Endothelial cell of hepatic sinusoid (primary cell): Measurements from ENCODE around the gene CHCHD1.
"Not testable (repeated sequence)": the region's sequence is repeated elsewhere in the genome, so short reads cannot be mapped to it uniquely, and the experiment has no call there.

Experiments used
- in situ Hi-C: cut with HindIII; loops from 2 replicates; pipeline ENCODE4 v1.10.0; 2017; ENCODE audit warnings: low sequenced_read_pairs

Gene CHCHD1

GRCh38 chr10:73790886-73791625 lies 9.2 kb downstream of the CHCHD1 start:
- in situ Hi-C loops, result no loop called here

GRCh38 chr10:73791871-73792400 lies 10.1 kb downstream of the CHCHD1 start:
- in situ Hi-C loops, result no loop called here

GRCh38 chr10:73793456-73793855 lies 11.6 kb downstream of the CHCHD1 start:
- in situ Hi-C loops, result no loop called here

- in situ Hi-C loops, result not testable (repeated sequence)
These were observed 13.6 kb downstream of the CHCHD1 start for GRCh38 chr10:73795491-73795890.

- in situ Hi-C loops, result not testable (repeated sequence)
These were observed 14.2 kb downstream of the CHCHD1 start for GRCh38 chr10:73796035-73796434.

- in situ Hi-C loops, result no loop called here
These were observed 14.9 kb downstream of the CHCHD1 start for GRCh38 chr10:73796766-73797165.

GRCh38 chr10:73797324-73798025 lies 15.6 kb downstream of the CHCHD1 start:
- in situ Hi-C loops, result no loop called here

- in situ Hi-C loops, result no loop called here
These were observed 16.2 kb downstream of the CHCHD1 start for GRCh38 chr10:73798087-73798486.

GRCh38 chr10:73798927-73799560 lies 17.2 kb downstream of the CHCHD1 start:
- in situ Hi-C loops, result no loop called here

- in situ Hi-C loops, result no loop called here
These were observed 18.2 kb downstream of the CHCHD1 start for GRCh38 chr10:73799899-73800559.

GRCh38 chr10:73800560-73801252 lies 18.9 kb downstream of the CHCHD1 start:
- in situ Hi-C loops, result no loop called here

- in situ Hi-C loops, result no loop called here
These were observed 19.4 kb downstream of the CHCHD1 start for GRCh38 chr10:73801253-73801590.

GRCh38 chr10:73802276-73802991 lies 20.6 kb downstream of the CHCHD1 start:
- in situ Hi-C loops, result no loop called here

- in situ Hi-C loops, result no loop called here
These were observed 21.9 kb downstream of the CHCHD1 start for GRCh38 chr10:73803680-73804286.

- in situ Hi-C loops, result no loop called here
These were observed 24.5 kb downstream of the CHCHD1 start for GRCh38 chr10:73806176-73806950.

GRCh38 chr10:73807471-73807870 lies 25.6 kb downstream of the CHCHD1 start:
- in situ Hi-C loops, result no loop called here

- in situ Hi-C loops, result no loop called here
These were observed 26.4 kb downstream of the CHCHD1 start for GRCh38 chr10:73808021-73808815.
